Mesendoderm (in vitro differentiated cells): ENCODE measurements around the gene DOK4.
"Not testable (repeated sequence)": the region's sequence is repeated elsewhere in the genome, so short reads cannot be mapped to it uniquely, and the experiment has no call there.

Experiments
- DNase-seq: peaks from one replicate; pipeline ENCODE4 v3.0.0; 2013
- H2AK5ac ChIP-seq: 2 replicates; pipeline ENCODE4 v1.6.1; 2013; ENCODE audit warnings: low read length, inconsistent platforms
- H2BK120ac ChIP-seq: 2 replicates; pipeline ENCODE4 v1.6.1; 2013; ENCODE audit warnings: low read depth, mild to moderate bottlenecking, low read length, moderate library complexity, mixed read lengths
- H2BK15ac ChIP-seq: replicated peaks from 2 replicates; pipeline ENCODE4 v1.6.1; 2013; ENCODE audit warnings: low read depth, mild to moderate bottlenecking, moderate library complexity
- H2BK5ac ChIP-seq: 2 replicates; pipeline ENCODE4 v1.6.1; 2013; ENCODE audit warnings: low read length, inconsistent platforms
- H3K18ac ChIP-seq: 2 replicates; pipeline ENCODE4 v1.6.1; 2013; ENCODE audit warnings: mild to moderate bottlenecking, low read length, mixed read lengths
- H3K23ac ChIP-seq: one replicate; pipeline ENCODE4 v1.6.1; 2013; ENCODE audit warnings: low read length
- H3K27ac ChIP-seq: 2 replicates; pipeline ENCODE4 v1.5.1; 2013; ENCODE audit warnings: low read depth, mild to moderate bottlenecking, inconsistent platforms, low read length, moderate library complexity
- H3K27me3 ChIP-seq: 2 replicates; pipeline ENCODE4 v1.6.1; 2013; ENCODE audit warnings: low read length, control low read depth, mild to moderate bottlenecking, inconsistent platforms; ENCODE audit not compliant: insufficient read depth, poor library complexity
- H3K36me3 ChIP-seq: 2 replicates; pipeline ENCODE4 v1.6.1; 2013; ENCODE audit warnings: low read length, inconsistent platforms; ENCODE audit not compliant: control insufficient read depth, insufficient read depth
- H3K4ac ChIP-seq: one replicate; pipeline ENCODE4 v1.6.1; 2013; ENCODE audit warnings: low read depth, mild to moderate bottlenecking, low read length, moderate library complexity
- H3K4me1 ChIP-seq: 2 replicates; pipeline ENCODE4 v1.6.1; 2013; ENCODE audit warnings: low read depth, low read length, inconsistent platforms; ENCODE audit not compliant: control insufficient read depth
- H3K4me2 ChIP-seq: 2 replicates; pipeline ENCODE4 v1.6.1; 2013; ENCODE audit warnings: low read length
- H3K4me3 ChIP-seq: 2 replicates; pipeline ENCODE4 v1.5.1; 2013; ENCODE audit warnings: mild to moderate bottlenecking, low read length
- H3K56ac ChIP-seq: one replicate; pipeline ENCODE4 v1.6.1; 2013; ENCODE audit warnings: low read length
- H3K79me1 ChIP-seq: 2 replicates; pipeline ENCODE4 v1.6.1; 2013; ENCODE audit warnings: low read length, inconsistent platforms
- H3K79me2 ChIP-seq: 2 replicates; pipeline ENCODE4 v1.6.1; 2013; ENCODE audit warnings: mild to moderate bottlenecking, low read length; ENCODE audit not compliant: control insufficient read depth, insufficient read depth
- H3K9ac ChIP-seq: 2 replicates; pipeline ENCODE4 v1.6.1; 2013; ENCODE audit warnings: low read length, inconsistent platforms
- H4K5ac ChIP-seq: one replicate; pipeline ENCODE4 v1.6.1; 2013; ENCODE audit warnings: low read length
- H4K8ac ChIP-seq: one replicate; pipeline ENCODE4 v1.6.1; 2013; ENCODE audit warnings: low read depth, mild to moderate bottlenecking, control low read depth, low read length, moderate library complexity
- WGBS: extraction: QIAGEN DNeasy Blood & Tissue Kit; methylation state at CpG from one replicate; pipeline ENCODE4 v1.1.7; 2013; ENCODE audit warnings: low lambda C conversion rate, missing lambda C conversion rate; ENCODE audit not compliant: insufficient coverage; ENCODE audit errors: extremely low coverage; 5-methylcytosine and 5-hydroxymethylcytosine counted together

The DOK4 gene

DNA sequence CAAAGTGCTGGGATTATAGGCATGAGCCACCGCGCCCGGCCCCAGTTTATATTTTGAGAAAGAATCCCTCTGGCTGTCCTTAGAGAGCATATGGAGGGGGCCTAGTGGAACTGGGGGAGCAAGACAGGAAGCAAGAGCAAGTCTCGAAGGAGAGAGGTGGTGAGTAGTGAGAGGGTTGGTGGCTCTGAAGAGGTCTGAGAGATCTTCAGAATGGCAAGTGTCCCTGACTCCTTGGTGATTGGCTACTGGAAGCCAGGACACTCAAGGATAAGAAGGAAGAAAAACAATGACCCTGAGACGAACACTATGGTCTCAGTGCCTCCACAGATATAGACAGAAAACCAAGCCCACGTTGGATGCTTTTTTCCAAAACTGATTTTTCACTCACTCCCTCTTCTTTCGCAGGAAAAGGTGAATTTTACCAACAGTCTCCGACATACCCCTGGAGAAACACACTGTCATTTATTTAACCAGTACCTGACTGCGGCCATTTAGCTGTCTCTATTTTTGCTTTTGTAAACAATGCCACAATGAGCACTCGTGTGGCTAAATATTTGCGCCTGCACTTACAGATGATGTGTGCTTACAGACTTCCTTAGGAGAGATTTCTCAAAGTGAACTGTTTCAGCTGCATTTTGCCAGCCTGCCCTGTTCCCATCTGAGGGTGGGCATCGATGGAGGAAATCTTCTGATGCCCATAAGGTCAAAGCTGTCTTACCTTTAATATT is 15.9 kb upstream of the DOK4 start:
- Histone ChIP-seq H4K8ac (no peak overlapping the region), H3K27ac (no peak overlapping the region), H3K4ac (no peak overlapping the region), H3K4me2 (no peak overlapping the region), H3K9ac (no peak overlapping the region), H2BK15ac (no peak overlapping the region), H3K23ac (no peak overlapping the region), H3K56ac (no peak overlapping the region), H3K79me1 (no peaks in the 10 kb centered on the region), H3K18ac (no peak overlapping the region), H3K4me3 (no peak overlapping the region), H2BK120ac (no peak overlapping the region), H3K4me1 (peaks cover 3% of the 10 kb centered on the region), H3K79me2 (no peaks in the 10 kb centered on the region), H3K36me3 (no peaks in the 10 kb centered on the region), H2AK5ac (no peak overlapping the region), H3K27me3 (no peaks in the 10 kb centered on the region), H2BK5ac (no peak overlapping the region), H4K5ac (no peak overlapping the region)
- DNase-seq, result no peak
- WGBS, result no CpG with 5 or more reads among the region's 12 CpGs

- Histone ChIP-seq H2AK5ac (no peak overlapping the region), H2BK15ac (no peak overlapping the region), H3K36me3 (no peaks in the 10 kb centered on the region), H3K4ac (no peak overlapping the region), H4K8ac (no peak overlapping the region), H3K4me2 (no peak overlapping the region), H2BK5ac (no peak overlapping the region), H3K23ac (no peak overlapping the region), H2BK120ac (no peak overlapping the region), H3K56ac (no peak overlapping the region), H3K9ac (no peak overlapping the region), H3K18ac (no peak overlapping the region), H3K79me2 (no peaks in the 10 kb centered on the region), H3K27me3 (no peaks in the 10 kb centered on the region), H3K4me3 (no peak overlapping the region), H3K4me1 (peaks cover 3% of the 10 kb centered on the region), H3K79me1 (no peaks in the 10 kb centered on the region), H3K27ac (no peak overlapping the region), H4K5ac (no peak overlapping the region)
- DNase-seq, result no peak
- no CpG with 5 or more reads among the region's 7 CpGs for WGBS
Observed at GRCh38 chr16:57501492-57501891, 15.2 kb upstream of the DOK4 start.

DNA sequence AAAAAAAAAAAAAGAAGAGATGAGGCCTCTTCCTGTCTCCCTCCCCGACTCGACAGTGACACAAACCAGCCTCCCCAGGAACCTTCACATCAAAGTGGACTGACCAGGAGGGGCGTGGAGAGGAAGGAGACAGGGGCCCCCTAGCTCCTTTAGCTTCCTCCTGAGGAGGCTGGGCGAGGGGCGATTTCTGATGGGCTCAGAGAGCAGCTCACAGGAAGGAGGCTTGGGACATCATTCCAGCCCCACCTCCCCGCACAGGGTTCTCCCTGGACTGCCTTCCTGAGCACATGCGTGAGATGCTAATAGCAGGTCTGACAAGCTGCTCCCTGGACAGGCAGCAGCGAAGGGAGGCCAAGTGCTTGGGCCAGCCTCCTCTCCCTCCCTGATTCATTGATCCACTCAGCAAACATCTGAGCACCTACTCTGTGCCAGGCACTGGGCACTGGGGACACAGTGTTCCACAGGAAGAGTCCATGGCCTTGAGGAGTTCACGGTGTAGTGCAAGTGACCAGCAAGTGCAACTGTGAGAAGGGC is 14.4 kb upstream of the DOK4 start:
- no peaks in the 10 kb centered on the region for H3K36me3 ChIP-seq
- no peak overlapping the region for H3K4me3 ChIP-seq
- H2BK5ac ChIP-seq, result no peak overlapping the region
- no peak overlapping the region for H3K18ac ChIP-seq
- H3K4ac ChIP-seq, result no peak overlapping the region
- H3K27me3 ChIP-seq, result no peaks in the 10 kb centered on the region
- no peak overlapping the region for H2AK5ac ChIP-seq
- no peaks in the 10 kb centered on the region for H3K79me2 ChIP-seq
- no peak overlapping the region for H3K9ac ChIP-seq
- no peak overlapping the region for H3K4me2 ChIP-seq
- H4K8ac ChIP-seq, result no peak overlapping the region
- no peak overlapping the region for H3K23ac ChIP-seq
- no peaks in the 10 kb centered on the region for H3K79me1 ChIP-seq
- H4K5ac ChIP-seq, result no peak overlapping the region
- no peak overlapping the region for H2BK120ac ChIP-seq
- H3K56ac ChIP-seq, result peak overlapping the region; percentile 26
- peak; percentile 67 for DNase-seq
- peaks cover 3% of the 10 kb centered on the region for H3K4me1 ChIP-seq
- no CpG with 5 or more reads among the region's 9 CpGs for WGBS
- no peak overlapping the region for H2BK15ac ChIP-seq
- H3K27ac ChIP-seq, result no peak overlapping the region

DNA sequence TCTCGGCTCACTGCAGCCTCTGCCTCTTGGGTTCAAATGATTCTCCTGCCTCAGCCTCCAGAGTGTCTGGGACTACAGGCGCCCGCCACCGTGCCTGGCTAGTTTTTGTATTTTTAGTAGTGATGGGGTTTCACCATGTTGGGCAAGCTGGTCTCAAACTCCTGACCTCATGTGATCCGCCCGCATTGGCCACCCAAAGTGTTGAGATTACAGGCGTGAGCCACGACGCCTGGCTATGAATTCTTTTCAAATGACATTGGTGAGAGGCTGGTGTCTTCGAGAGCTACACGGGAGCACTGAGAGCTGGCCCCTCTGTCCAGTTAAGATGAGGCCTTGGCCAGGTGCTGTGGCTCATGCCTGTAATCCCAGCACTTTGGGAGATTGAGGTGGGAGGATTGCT is 13.6 kb upstream of the DOK4 start:
- H3K79me2 ChIP-seq, H3K4ac ChIP-seq, H4K8ac ChIP-seq, H3K4me3 ChIP-seq, H3K79me1 ChIP-seq, H3K27me3 ChIP-seq, H2BK5ac ChIP-seq, H2BK15ac ChIP-seq, H2AK5ac ChIP-seq, H3K4me2 ChIP-seq, H4K5ac ChIP-seq, H3K18ac ChIP-seq, H3K4me1 ChIP-seq, DNase-seq, H3K36me3 ChIP-seq, H3K9ac ChIP-seq, H3K56ac ChIP-seq, H3K27ac ChIP-seq, H2BK120ac ChIP-seq, H3K23ac ChIP-seq: not testable (repeated sequence)
- no CpG with 5 or more reads among the region's 11 CpGs for WGBS

DNA sequence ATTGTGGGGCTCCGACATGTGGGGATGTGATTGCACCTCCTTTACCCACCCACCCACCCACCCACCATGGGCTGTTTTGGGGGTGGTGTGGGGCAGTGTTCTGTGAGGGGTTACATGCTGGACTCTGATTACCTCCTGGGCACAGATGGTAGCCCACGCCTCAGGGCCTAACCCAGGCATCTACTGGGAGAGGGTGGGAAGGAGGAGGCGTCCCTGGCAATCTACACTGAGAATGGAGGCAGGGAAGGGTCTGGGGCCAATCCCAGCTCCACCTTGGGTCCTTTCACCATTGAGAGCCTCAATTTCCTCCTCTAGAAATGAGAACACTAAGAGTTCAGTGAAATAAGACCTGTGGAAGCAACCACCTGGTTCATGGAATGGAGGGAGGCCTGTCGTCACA is 11.7 kb upstream of the DOK4 start:
- H4K8ac ChIP-seq, result no peak overlapping the region
- no peak overlapping the region for H3K4me2 ChIP-seq
- no peak overlapping the region for H2AK5ac ChIP-seq
- no CpG with 5 or more reads among the region's 4 CpGs for WGBS
- no peak overlapping the region for H3K23ac ChIP-seq
- H3K4me1 ChIP-seq, result peaks cover 3% of the 10 kb centered on the region
- no peaks in the 10 kb centered on the region for H3K27me3 ChIP-seq
- no peak overlapping the region for H2BK120ac ChIP-seq
- H3K79me2 ChIP-seq, result no peaks in the 10 kb centered on the region
- H3K4me3 ChIP-seq, result no peak overlapping the region
- H3K56ac ChIP-seq, result no peak overlapping the region
- no peaks in the 10 kb centered on the region for H3K36me3 ChIP-seq
- no peak overlapping the region for H3K9ac ChIP-seq
- no peak overlapping the region for H3K4ac ChIP-seq
- no peak overlapping the region for H4K5ac ChIP-seq
- H2BK15ac ChIP-seq, result no peak overlapping the region
- H2BK5ac ChIP-seq, result no peak overlapping the region
- no peak for DNase-seq
- no peaks in the 10 kb centered on the region for H3K79me1 ChIP-seq
- no peak overlapping the region for H3K27ac ChIP-seq
- H3K18ac ChIP-seq, result no peak overlapping the region

- no peaks in the 10 kb centered on the region for H3K79me2 ChIP-seq
- no peak overlapping the region for H2BK15ac ChIP-seq
- H3K36me3 ChIP-seq, result no peaks in the 10 kb centered on the region
- WGBS, result no CpG with 5 or more reads among the region's 13 CpGs
- H2BK120ac ChIP-seq, result no peak overlapping the region
- no peak overlapping the region for H3K4me2 ChIP-seq
- H3K27me3 ChIP-seq, result no peaks in the 10 kb centered on the region
- no peak overlapping the region for H3K4ac ChIP-seq
- H2AK5ac ChIP-seq, result no peak overlapping the region
- no peak overlapping the region for H3K4me3 ChIP-seq
- H3K9ac ChIP-seq, result no peak overlapping the region
- no peak overlapping the region for H2BK5ac ChIP-seq
- peaks cover 3% of the 10 kb centered on the region for H3K4me1 ChIP-seq
- no peak for DNase-seq
- no peak overlapping the region for H3K27ac ChIP-seq
- H3K23ac ChIP-seq, result no peak overlapping the region
- H4K5ac ChIP-seq, result no peak overlapping the region
- H3K79me1 ChIP-seq, result no peaks in the 10 kb centered on the region
- no peak overlapping the region for H4K8ac ChIP-seq
- no peak overlapping the region for H3K56ac ChIP-seq
- no peak overlapping the region for H3K18ac ChIP-seq
Observed at GRCh38 chr16:57497121-57497520, 10.8 kb upstream of the DOK4 start.
